Calu3 (cell line): ENCODE data around the gene LIPM. TPM values are rescaled to one million over a fixed set of nuclear protein-coding genes. Genes with fewer than 3 reads are reported as not detected.

ENCODE experiments used
- BruUV-seq: library from RNA; stranded (reverse); fragments of 400-500 nt; replicated peaks from 2 replicates; lab custom pipeline; 2021; lab: Mats Ljungman, UMichigan
- CTCF ChIA-PET: fragments of 300-600 bp; sonication (Branson Sonifier 250); formaldehyde crosslinking; loops from one replicate; lab custom pipeline; 2022; ENCODE audit warnings: antibody characterized with exemption; lab: Charles Lee
- DNase-seq: peaks from one replicate; pipeline ENCODE4 v3.0.0; 2022
- H3K27ac Mint-ChIP-seq: one replicate; pipeline ENCODE4 v1.8.0; 2022; ENCODE audit warnings: mixed read lengths; ENCODE audit not compliant: unreplicated experiment
- H3K27me3 Mint-ChIP-seq: one replicate; pipeline ENCODE4 v1.8.0; 2022; ENCODE audit warnings: mixed read lengths; ENCODE audit not compliant: unreplicated experiment
- H3K36me3 Mint-ChIP-seq: one replicate; pipeline ENCODE4 v1.8.0; 2022; ENCODE audit warnings: mild to moderate bottlenecking, moderate library complexity, mixed read lengths; ENCODE audit not compliant: insufficient read depth, unreplicated experiment
- H3K4me1 Mint-ChIP-seq: one replicate; pipeline ENCODE4 v1.8.0; 2022; ENCODE audit warnings: mild to moderate bottlenecking, low read depth, mixed read lengths; ENCODE audit not compliant: unreplicated experiment
- H3K4me3 Mint-ChIP-seq: one replicate; pipeline ENCODE4 v1.8.0; 2022; ENCODE audit warnings: mild to moderate bottlenecking, low read depth, moderate library complexity, mixed read lengths; ENCODE audit not compliant: unreplicated experiment
- H3K9me3 Mint-ChIP-seq: one replicate; pipeline ENCODE4 v1.8.0; 2022; ENCODE audit warnings: low read depth, mixed read lengths; ENCODE audit not compliant: unreplicated experiment
- intact Hi-C: fragments of 100-400 bp; cut with micrococcal nuclease; formaldehyde crosslinking; loops from one replicate; pipeline ENCODE4 v1.10.0; 2022; ENCODE audit not compliant: unreplicated experiment
- total RNA-seq: library from RNA; stranded (reverse); gene quantifications from 2 replicates; pipeline ENCODE4 v1.2.3, GENCODE V29; 2022
- TF ChIP-seq, protein P1 (sequence below): fragments of 200-600 bp; IDR thresholded peaks from one replicate; pipeline ENCODE4 v1.8.0; 2022; ENCODE audit warnings: antibody characterized with exemption; ENCODE audit not compliant: unreplicated experiment

Gene LIPM
- total RNA-seq, 1 experiment from 2014 or later: not detected

DNA sequence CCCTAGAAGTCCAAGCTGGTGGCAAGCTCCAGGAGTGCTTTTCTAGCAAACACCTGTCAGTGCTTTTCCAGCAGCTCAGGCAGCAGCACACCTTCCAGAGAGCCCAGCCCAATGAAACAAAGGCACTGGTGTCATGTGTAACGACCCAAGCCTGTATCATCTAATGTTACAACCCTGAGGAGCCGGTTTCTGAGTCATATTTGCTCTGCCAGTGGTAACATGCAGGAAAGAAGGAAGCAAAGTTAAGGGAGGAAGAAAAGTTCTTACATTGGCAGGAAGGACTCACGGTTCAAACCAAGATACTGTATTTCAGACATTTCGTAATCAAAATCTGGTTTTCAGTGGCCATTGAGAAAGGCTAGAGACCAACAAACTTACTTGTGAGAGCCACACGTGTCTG lies 49.2 kb downstream of the LIPM start, which contains the start of gene ANKRD22:
Gene ANKRD22, minus strand, starts transcription at position 139 of the 400 bp plus-strand sequence. CDS start 237 bp downstream, outside the sequence.
- peak within 1 kb of the TSS; percentile 74 for H3K4me3 Mint-ChIP-seq
- no TSS peak for BruUV-seq
- no peaks in the 10 kb centered on the region for H3K27me3 Mint-ChIP-seq
- peaks cover 57% of the 10 kb centered on the region for H3K4me1 Mint-ChIP-seq
- CTCF ChIA-PET: interaction anchor here (1.3 kb wide), 1 partner anchor 12 kb away, joined by 3 read pairs; no protein-coding TSS in a partner anchor
- H3K27ac Mint-ChIP-seq: peak within 1 kb of the TSS; percentile 94
- peaks cover 31% of the 10 kb centered on the region for H3K36me3 Mint-ChIP-seq
- no peaks in the 10 kb centered on the region for H3K9me3 Mint-ChIP-seq
- DNase-seq: peak; percentile 82
- intact Hi-C loops: no loop called here
- TF ChIP-seq, protein P1, sequence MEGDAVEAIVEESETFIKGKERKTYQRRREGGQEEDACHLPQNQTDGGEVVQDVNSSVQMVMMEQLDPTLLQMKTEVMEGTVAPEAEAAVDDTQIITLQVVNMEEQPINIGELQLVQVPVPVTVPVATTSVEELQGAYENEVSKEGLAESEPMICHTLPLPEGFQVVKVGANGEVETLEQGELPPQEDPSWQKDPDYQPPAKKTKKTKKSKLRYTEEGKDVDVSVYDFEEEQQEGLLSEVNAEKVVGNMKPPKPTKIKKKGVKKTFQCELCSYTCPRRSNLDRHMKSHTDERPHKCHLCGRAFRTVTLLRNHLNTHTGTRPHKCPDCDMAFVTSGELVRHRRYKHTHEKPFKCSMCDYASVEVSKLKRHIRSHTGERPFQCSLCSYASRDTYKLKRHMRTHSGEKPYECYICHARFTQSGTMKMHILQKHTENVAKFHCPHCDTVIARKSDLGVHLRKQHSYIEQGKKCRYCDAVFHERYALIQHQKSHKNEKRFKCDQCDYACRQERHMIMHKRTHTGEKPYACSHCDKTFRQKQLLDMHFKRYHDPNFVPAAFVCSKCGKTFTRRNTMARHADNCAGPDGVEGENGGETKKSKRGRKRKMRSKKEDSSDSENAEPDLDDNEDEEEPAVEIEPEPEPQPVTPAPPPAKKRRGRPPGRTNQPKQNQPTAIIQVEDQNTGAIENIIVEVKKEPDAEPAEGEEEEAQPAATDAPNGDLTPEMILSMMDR: no peak

DNA sequence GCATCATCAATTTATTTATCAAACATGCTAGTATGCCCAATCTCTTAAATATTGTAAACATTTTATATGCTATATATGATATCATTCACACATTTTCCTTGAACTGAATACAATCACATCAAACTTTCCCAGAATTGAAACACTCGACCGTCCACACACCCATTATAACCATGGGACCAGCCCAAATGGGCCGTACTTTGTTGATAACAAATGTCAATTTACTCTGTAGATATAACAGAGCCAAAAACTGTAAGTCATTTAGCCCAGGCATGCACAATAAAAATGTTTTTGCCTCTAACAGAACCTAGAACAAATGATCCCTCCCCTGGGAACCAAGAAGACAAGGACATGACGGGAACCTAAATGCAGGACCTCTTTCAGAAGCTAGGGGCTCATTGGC lies 49.8 kb downstream of the LIPM start:
- peak overlapping the region; percentile 79 for H3K27ac Mint-ChIP-seq
- CTCF ChIA-PET: no interaction called here
- H3K4me3 Mint-ChIP-seq: no peak overlapping the region
- peaks cover 31% of the 10 kb centered on the region for H3K36me3 Mint-ChIP-seq
- no peak for DNase-seq
- BruUV-seq: no TSS peak
- no peaks in the 10 kb centered on the region for H3K9me3 Mint-ChIP-seq
- no peaks in the 10 kb centered on the region for H3K27me3 Mint-ChIP-seq
- TF ChIP-seq, protein P1: no peak
- intact Hi-C loops: no loop called here
- H3K4me1 Mint-ChIP-seq: peaks cover 57% of the 10 kb centered on the region

DNA sequence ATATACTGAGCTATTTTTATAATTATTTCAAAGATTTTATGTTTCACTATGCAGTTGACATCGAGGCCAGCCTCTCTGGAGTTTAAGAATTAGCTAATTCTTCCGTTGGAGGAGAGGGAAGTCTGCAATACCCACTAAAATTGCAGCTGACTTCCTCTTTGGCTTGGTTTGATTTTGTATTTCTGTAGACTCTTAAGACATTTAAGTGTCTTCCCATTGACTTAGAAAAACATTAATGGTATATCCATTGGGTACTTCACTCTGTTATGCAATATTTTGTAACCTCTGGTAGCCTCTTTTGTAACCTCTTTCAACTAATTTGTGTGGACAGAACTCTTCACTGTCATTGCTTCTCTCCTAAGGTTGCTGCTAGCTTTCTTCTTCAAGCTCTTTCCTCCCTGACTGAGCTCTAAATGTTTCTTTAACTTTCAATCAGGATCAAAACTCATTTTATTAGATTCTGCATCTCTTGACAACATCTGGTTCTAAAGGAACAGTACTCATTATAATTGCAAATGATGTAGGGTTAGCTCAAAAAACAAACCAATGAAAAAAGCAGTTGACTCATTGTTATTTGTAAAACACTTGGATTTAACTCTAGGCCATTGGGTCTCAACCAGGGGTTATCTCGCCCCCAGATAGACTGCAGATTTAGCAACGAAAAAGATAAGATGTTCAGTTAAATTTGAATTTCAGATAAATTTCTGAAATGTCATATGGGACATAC lies 50.8 kb downstream of the LIPM start:
- CTCF ChIA-PET: no interaction called here
- intact Hi-C loops: no loop called here
- DNase-seq: no peak
- peaks cover 53% of the 10 kb centered on the region for H3K4me1 Mint-ChIP-seq
- no peak overlapping the region for H3K4me3 Mint-ChIP-seq
- no peaks in the 10 kb centered on the region for H3K27me3 Mint-ChIP-seq
- peak overlapping the region; percentile 79 for H3K27ac Mint-ChIP-seq
- H3K9me3 Mint-ChIP-seq: no peaks in the 10 kb centered on the region
- peaks cover 30% of the 10 kb centered on the region for H3K36me3 Mint-ChIP-seq
- no TSS peak for BruUV-seq
- TF ChIP-seq, protein P1: no peak

DNA sequence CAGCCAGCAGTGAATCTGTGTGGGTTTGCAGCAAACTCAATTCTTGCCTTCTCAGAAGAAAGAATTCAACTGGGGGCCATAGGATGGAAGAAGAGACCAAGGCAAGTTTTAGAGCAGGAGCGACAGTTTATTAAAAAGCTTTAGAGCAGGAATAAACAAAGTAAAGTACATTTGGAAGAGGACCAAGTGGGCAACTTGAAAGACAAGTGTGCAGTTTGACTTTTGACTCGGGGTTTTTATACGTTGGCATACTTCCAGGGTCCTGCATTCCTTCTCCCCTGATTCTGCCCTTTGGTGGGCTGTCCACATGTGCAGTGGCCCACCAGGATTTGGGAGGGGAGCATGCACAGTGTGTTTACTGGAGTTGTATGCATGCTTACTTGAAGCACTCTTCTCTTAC lies 52.2 kb downstream of the LIPM start:
- CTCF ChIA-PET: no interaction called here
- BruUV-seq: no TSS peak
- H3K27ac Mint-ChIP-seq: no peak overlapping the region
- no peaks in the 10 kb centered on the region for H3K27me3 Mint-ChIP-seq
- intact Hi-C loops: no loop called here
- no peaks in the 10 kb centered on the region for H3K9me3 Mint-ChIP-seq
- peaks cover 17% of the 10 kb centered on the region for H3K36me3 Mint-ChIP-seq
- no peak overlapping the region for H3K4me3 Mint-ChIP-seq
- H3K4me1 Mint-ChIP-seq: peaks cover 50% of the 10 kb centered on the region
- TF ChIP-seq, protein P1: no peak
- no peak for DNase-seq
